Measurements from ENCODE around the gene HRK.

- no peak for TF ChIP-seq POLR2AphosphoS5 (IDR thresholded peaks at IDR 0.05)
- no peak for TF ChIP-seq CTCF (IDR thresholded peaks at IDR 0.05)
- no peak for TF ChIP-seq EP300 (IDR thresholded peaks at IDR 0.05)
These were observed 41.9 kb downstream of the HRK start for GRCh38 chr12:116839287-116839830.

All from gastroesophageal sphincter (tissue), 3 donors.